ENCODE data around the gene PRSS23. TPM values are rescaled to one million over a fixed set of nuclear protein-coding genes. Genes with fewer than 3 reads are reported as not detected.
A peak's percentile ranks its signal among the peaks of the same experiment; 100 is the strongest.

Gene PRSS23
- total RNA-seq, 4 donors from 2014 or later, result 28.8 to 126 (median 106) TPM

GRCh38 chr11:86783661-86784060, 16.7 kb upstream of the PRSS23 start:
- H3K4me3 ChIP-seq, result no peak overlapping the region
- H3K9me3 ChIP-seq, result no peaks in the 10 kb centered on the region
- no peaks in the 10 kb centered on the region for H3K4me1 ChIP-seq
- H3K27ac ChIP-seq, result peak overlapping the region; percentile 5 to 52
- DNase-seq, result no peak
- no peak for TF ChIP-seq CTCF (IDR thresholded peaks at IDR 0.05)
- TF ChIP-seq POLR2A (IDR thresholded peaks at IDR 0.05), result no peak
- H3K36me3 ChIP-seq, result no peaks in the 10 kb centered on the region
- intact Hi-C loops (cut with DNase I; ENCODE audit: low total_unique reads), result no loop called here
- no peaks in the 10 kb centered on the region for H3K27me3 ChIP-seq

GRCh38 chr11:86784241-86784681, 16.1 kb upstream of the PRSS23 start:
- H3K9me3 ChIP-seq, result no peaks in the 10 kb centered on the region
- no peak overlapping the region for H3K4me3 ChIP-seq
- no peak for TF ChIP-seq POLR2A (IDR thresholded peaks at IDR 0.05)
- TF ChIP-seq CTCF (IDR thresholded peaks at IDR 0.05), result no peak
- H3K36me3 ChIP-seq, result no peaks in the 10 kb centered on the region
- intact Hi-C loops (cut with DNase I; ENCODE audit: low total_unique reads), result no loop called here
- DNase-seq, result peak; percentile 35 to 52
- H3K4me1 ChIP-seq, result no peaks in the 10 kb centered on the region
- H3K27ac ChIP-seq, result peak overlapping the region; percentile 5 to 52
- no peaks in the 10 kb centered on the region for H3K27me3 ChIP-seq

- Histone ChIP-seq H3K9me3 (no peaks in the 10 kb centered on the region), H3K27me3 (no peaks in the 10 kb centered on the region), H3K36me3 (no peaks in the 10 kb centered on the region), H3K4me1 (no peaks in the 10 kb centered on the region), H3K27ac (peak overlapping the region in 1 of 2 donors; percentile 16), H3K4me3 (no peak overlapping the region)
- no peak for DNase-seq
- intact Hi-C loops (cut with DNase I; ENCODE audit: low total_unique reads), result no loop called here
- TF ChIP-seq POLR2A (IDR thresholded peaks at IDR 0.05) (no peak), CTCF (IDR thresholded peaks at IDR 0.05) (no peak)
Measured at GRCh38 chr11:86785576-86785975, 14.8 kb upstream of the PRSS23 start.

GRCh38 chr11:86787018-86787536, 13.3 kb upstream of the PRSS23 start:
- TF ChIP-seq POLR2A (IDR thresholded peaks at IDR 0.05) (no peak), CTCF (IDR thresholded peaks at IDR 0.05) (no peak)
- no peak for DNase-seq
- intact Hi-C loops (cut with DNase I; ENCODE audit: low total_unique reads), result no loop called here
- no peaks in the 10 kb centered on the region for H3K27me3 ChIP-seq
- no peaks in the 10 kb centered on the region for H3K4me1 ChIP-seq
- H3K4me3 ChIP-seq, result no peak overlapping the region
- no peaks in the 10 kb centered on the region for H3K9me3 ChIP-seq
- H3K27ac ChIP-seq, result no peak overlapping the region
- no peaks in the 10 kb centered on the region for H3K36me3 ChIP-seq

- intact Hi-C loops (cut with DNase I; ENCODE audit: low total_unique reads), result no loop called here
- no peak overlapping the region for H3K27ac ChIP-seq
- H3K9me3 ChIP-seq, result no peaks in the 10 kb centered on the region
- TF ChIP-seq CTCF (IDR thresholded peaks at IDR 0.05), result no peak
- no peak for TF ChIP-seq POLR2A (IDR thresholded peaks at IDR 0.05)
- H3K36me3 ChIP-seq, result no peaks in the 10 kb centered on the region
- H3K4me3 ChIP-seq, result no peak overlapping the region
- DNase-seq, result no peak
- H3K4me1 ChIP-seq, result no peaks in the 10 kb centered on the region
- no peaks in the 10 kb centered on the region for H3K27me3 ChIP-seq
Measured at GRCh38 chr11:86787656-86788055, 12.7 kb upstream of the PRSS23 start.
